Measurements from ENCODE around the gene RIMBP2.

- no peak for TF ChIP-seq CTCF (tag by site-specific recombination; IDR thresholded peaks at IDR 0.05)
- no peak for TF ChIP-seq KLF9 (tag by site-specific recombination; IDR thresholded peaks at IDR 0.05; ENCODE audit: low read depth)
- no peak for TF ChIP-seq SP3 (tag by site-specific recombination; IDR thresholded peaks at IDR 0.05)
- TF ChIP-seq, protein P1, sequence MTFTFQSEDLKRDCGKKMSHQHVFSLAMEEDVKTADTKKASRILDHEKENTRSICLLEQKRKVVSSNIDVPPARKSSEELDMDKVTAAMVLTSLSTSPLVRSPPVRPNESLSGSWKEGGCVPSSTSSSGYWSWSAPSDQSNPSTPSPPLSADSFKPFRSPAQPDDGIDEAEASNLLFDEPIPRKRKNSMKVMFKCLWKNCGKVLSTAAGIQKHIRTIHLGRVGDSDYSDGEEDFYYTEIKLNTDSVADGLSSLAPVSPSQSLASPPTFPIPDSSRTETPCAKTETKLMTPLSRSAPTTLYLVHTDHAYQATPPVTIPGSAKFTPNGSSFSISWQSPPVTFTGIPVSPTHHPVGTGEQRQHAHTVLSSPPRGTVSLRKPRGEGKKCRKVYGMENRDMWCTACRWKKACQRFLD (tag by site-specific recombination; IDR thresholded peaks at IDR 0.05), result no peak
- TF ChIP-seq ZBTB21 (tag by site-specific recombination; IDR thresholded peaks at IDR 0.05), result no peak
- no peak for TF ChIP-seq ZNF791 (tag by site-specific recombination; IDR thresholded peaks at IDR 0.05)
These were observed 238.8 kb downstream of the RIMBP2 start for GRCh38 chr12:130477266-130477665.

Measured in HEK293 (cell line).